ENCODE results near the gene MAP2K2. TPM values are rescaled to one million over a fixed set of nuclear protein-coding genes. Genes with fewer than 3 reads are reported as not detected.

MAP2K2 gene
- total and polyA plus RNA-seq, 9 of the 15 experiments (the other 6 are each of a cell fraction or from before 2014, with no cell fraction given): 1.0 to 151 (median 58.3) TPM

DNA sequence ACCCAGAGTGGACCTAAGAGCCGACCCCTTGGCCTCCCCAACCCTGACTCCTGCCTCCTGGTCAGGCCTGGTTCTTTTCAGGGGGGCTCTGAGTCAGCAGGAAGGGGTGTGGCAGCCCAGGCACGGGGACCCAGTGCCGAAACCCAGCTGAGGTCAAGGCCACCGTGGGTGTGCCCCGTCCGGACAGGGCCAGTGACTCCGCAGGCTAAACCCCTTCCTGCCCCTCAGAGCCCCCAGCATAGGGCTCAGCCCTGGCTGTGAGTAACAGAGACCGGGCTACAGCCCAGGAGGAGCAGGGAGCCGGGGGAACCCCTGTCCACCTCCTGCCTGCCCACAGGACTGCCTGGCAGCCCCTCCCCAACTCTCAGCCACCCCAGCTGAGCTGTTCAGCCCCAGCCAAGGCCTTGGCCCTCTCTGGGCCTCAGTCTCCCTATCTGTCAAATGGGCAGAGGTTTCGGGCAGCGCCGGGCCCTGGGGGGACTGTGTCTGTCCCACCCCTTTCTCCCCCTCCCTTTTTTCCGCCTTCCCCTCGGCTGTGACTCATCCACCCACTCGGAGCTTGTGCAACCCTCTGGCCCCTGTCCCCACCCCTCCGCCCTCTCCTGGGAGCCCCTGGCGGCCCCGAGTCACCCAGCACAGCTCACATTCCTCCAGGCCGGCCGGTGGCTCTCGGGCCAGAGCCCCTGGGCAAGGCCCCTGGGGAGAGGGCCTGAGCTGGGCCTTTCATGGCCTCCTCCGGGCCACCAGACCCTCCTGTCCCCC, 65.8 kb downstream of the MAP2K2 start (continued):
- TF ChIP-seq ZBTB40 (IDR thresholded peaks at IDR 0.05) (no peak), ZBTB40 (CRISPR knock-in tag; IDR thresholded peaks at IDR 0.05) (no peak), POLR2G (IDR thresholded peaks at IDR 0.05; ENCODE audit: low read depth, low read length) (peak; percentile 75), NR4A1 (CRISPR knock-in tag; IDR thresholded peaks at IDR 0.05) (no peak), NR4A1 (tag; IDR thresholded peaks at IDR 0.05) (no peak), E2F8 (IDR thresholded peaks at IDR 0.05; ENCODE audit: low read depth, partially characterized antibody) (peak; percentile 88), STAT5B (CRISPR knock-in tag; IDR thresholded peaks at IDR 0.05) (no peak), ZNF583 (CRISPR knock-in tag; IDR thresholded peaks at IDR 0.05) (no peak), THAP12 (CRISPR knock-in tag; IDR thresholded peaks at IDR 0.05) (no peak), ZNF551 (CRISPR knock-in tag; IDR thresholded peaks at IDR 0.05) (no peak), BCOR (IDR thresholded peaks at IDR 0.05) (peak; percentile 97), HDAC1 (IDR thresholded peaks at IDR 0.05) (peak in 1 of 2 experiments; percentile 62; a peak in 3 of 4 replicates), NFYB (IDR thresholded peaks at IDR 0.05; ENCODE audit: extremely low read depth, insufficient read length) (no peak), CSDE1 (IDR thresholded peaks at IDR 0.05) (no peak)
